HepG2 (cell line): Measurements from ENCODE around the gene MNAT1. TPM values are rescaled to one million over a fixed set of nuclear protein-coding genes. Genes with fewer than 3 reads are reported as not detected.

ENCODE experiments used
- ARID2 ChIP-seq: sonication (generic); formaldehyde crosslinking; IDR thresholded peaks from 2 replicates; pipeline ENCODE4 v1.8.1; 2022; ENCODE audit warnings: mild to moderate bottlenecking, missing genetic modification reagents, borderline replicate concordance
- ATRX ChIP-seq: sonication (generic); formaldehyde crosslinking; IDR thresholded peaks from 2 replicates; pipeline ENCODE4 v1.4.0; 2020; ENCODE audit warnings: missing genetic modification reagents, borderline replicate concordance
- CREM ChIP-seq, 2 experiments: sonication (generic) in 1 of 2; formaldehyde crosslinking in 1 of 2; IDR thresholded peaks; 2 replicates each; pipeline versions ENCODE4 v1.4.0 to v1.6.1; 2016 to 2020; ENCODE audit warnings: antibody characterized with exemption in 1 of 2, mild to moderate bottlenecking in 1 of 2, missing genetic modification reagents in 1 of 2
- DMAP1 ChIP-seq: IDR thresholded peaks from 2 replicates; pipeline ENCODE4 v1.6.1; 2016
- ELF1 ChIP-seq: sonication (generic); formaldehyde crosslinking; IDR thresholded peaks from 2 replicates; pipeline ENCODE4 v1.4.0; 2020; ENCODE audit warnings: missing genetic modification reagents
- KDM5B ChIP-seq: sonication (generic); formaldehyde crosslinking; IDR thresholded peaks from 2 replicates; pipeline ENCODE4 v1.4.0; 2020; ENCODE audit warnings: missing genetic modification reagents, mild to moderate bottlenecking, borderline replicate concordance
- KLF13 ChIP-seq: sonication (generic); formaldehyde crosslinking; IDR thresholded peaks from 2 replicates; pipeline ENCODE4 v1.4.0; 2020; ENCODE audit warnings: mild to moderate bottlenecking, missing genetic modification reagents
- NCOA2 ChIP-seq: sonication (generic); formaldehyde crosslinking; IDR thresholded peaks from 2 replicates; pipeline ENCODE4 v1.8.0; 2022; ENCODE audit warnings: inconsistent platforms
- POLR2A ChIP-seq, 2 experiments: IDR thresholded peaks; 2 replicates each; pipeline ENCODE4 v1.6.1; 2011; ENCODE audit warnings: low read depth in 2 of 2, low read length in 2 of 2, mild to moderate bottlenecking in 1 of 2, moderate library complexity in 1 of 2; ENCODE audit not compliant: insufficient read depth in 1 of 2
- RBFOX2 ChIP-seq: fragments of 200-400 bp; formaldehyde crosslinking; IDR thresholded peaks from 2 replicates; pipeline ENCODE4 v1.6.1; 2017; ENCODE audit warnings: low read depth, mild to moderate bottlenecking, low read length
- RORA ChIP-seq: sonication (generic); formaldehyde crosslinking; IDR thresholded peaks from 2 replicates; pipeline ENCODE4 v1.5.0; 2020; ENCODE audit warnings: mild to moderate bottlenecking, missing genetic modification reagents, moderate library complexity
- RXRA ChIP-seq: sonication (generic); formaldehyde crosslinking; IDR thresholded peaks from 2 replicates; pipeline ENCODE4 v1.5.1; 2020; ENCODE audit warnings: missing genetic modification reagents
- SIX4 ChIP-seq: sonication (generic); formaldehyde crosslinking; IDR thresholded peaks from 2 replicates; pipeline ENCODE4 v1.4.0; 2020; ENCODE audit warnings: missing genetic modification reagents
- SMAD3 ChIP-seq: sonication (generic); formaldehyde crosslinking; IDR thresholded peaks from 2 replicates; pipeline ENCODE4 v1.4.0; 2020; ENCODE audit warnings: missing genetic modification reagents
- SRSF9 ChIP-seq: fragments of 200-400 bp; formaldehyde crosslinking; IDR thresholded peaks from 2 replicates; pipeline ENCODE4 v1.6.1; 2018; ENCODE audit warnings: borderline replicate concordance, mild to moderate bottlenecking, low read depth, low read length; ENCODE audit not compliant: insufficient read depth, poor library complexity, severe bottlenecking
- STAG1 ChIP-seq: sonication (generic); formaldehyde crosslinking; IDR thresholded peaks from 2 replicates; pipeline ENCODE4 v1.4.0; 2020; ENCODE audit warnings: missing genetic modification reagents
- TCF7L2 ChIP-seq: IDR thresholded peaks from 2 replicates; pipeline ENCODE4 v1.6.1; 2011; ENCODE audit warnings: mild to moderate bottlenecking, low read depth, low read length, moderate library complexity
- TFDP1 ChIP-seq: IDR thresholded peaks from 2 replicates; pipeline ENCODE4 v1.6.1; 2016; ENCODE audit warnings: missing compliant biosample characterization, missing genetic modification reagents, borderline replicate concordance
- YY1 ChIP-seq: IDR thresholded peaks from 2 replicates; pipeline ENCODE4 v1.6.1; 2011; ENCODE audit warnings: low read length, low read depth, moderate library complexity, mild to moderate bottlenecking; ENCODE audit not compliant: insufficient read depth, insufficient replicate concordance
- ZBTB25 ChIP-seq: IDR thresholded peaks from 2 replicates; pipeline ENCODE4 v1.6.1; 2018; ENCODE audit warnings: missing genetic modification reagents
- ZBTB49 ChIP-seq: sonication (generic); formaldehyde crosslinking; IDR thresholded peaks from 2 replicates; pipeline ENCODE4 v1.4.0; 2020; ENCODE audit warnings: missing genetic modification reagents, borderline replicate concordance
- ZNF124 ChIP-seq: sonication (generic); formaldehyde crosslinking; IDR thresholded peaks from 2 replicates; pipeline ENCODE4 v1.4.0; 2020; ENCODE audit warnings: missing genetic modification reagents
- ZNF274 ChIP-seq: sonication (generic); formaldehyde crosslinking; IDR thresholded peaks from 2 replicates; pipeline ENCODE4 v1.5.1; 2020; ENCODE audit warnings: mild to moderate bottlenecking, missing genetic modification reagents
- ZNF615 ChIP-seq: sonication (generic); formaldehyde crosslinking; IDR thresholded peaks from 2 replicates; pipeline ENCODE4 v1.5.0; 2020; ENCODE audit warnings: mild to moderate bottlenecking, missing genetic modification reagents, borderline replicate concordance
- ZNF761 ChIP-seq: sonication (generic); formaldehyde crosslinking; conservative IDR thresholded peaks from 2 replicates; pipeline ENCODE4 v1.4.0; 2020; ENCODE audit warnings: mild to moderate bottlenecking, missing genetic modification reagents
- polyA plus RNA-seq, 8 experiments: library from polyadenylated mRNA; depleted of rRNA in 3 of 8; stranded (reverse) in 7 of 8; unstranded in 1 of 8; fragments of >200 nt; fragmentation: Illumina TruSeq in 4 of 8; extraction: Trizol in 4 of 8; gene quantifications; 2 replicates each; pipeline versions ENCODE4 v1.2.1 to v1.2.3, GENCODE V29; 2011 to 2016; ENCODE audit warnings: low read depth in 4 of 8, missing spikeins in 1 of 8, mixed read lengths in 1 of 8; ENCODE audit not compliant: insufficient read depth in 1 of 8
- total RNA-seq, 5 experiments: library from RNA; depleted of rRNA; stranded (reverse); fragments of >200 nt; fragmentation: Illumina TruSeq; extraction: Trizol; gene quantifications; 2 replicates each; pipeline ENCODE4 v1.2.3, GENCODE V29; 2016; ENCODE audit warnings: low read depth in 1 of 5
- TF ChIP-seq, protein P1 (sequence below): sonication (generic); formaldehyde crosslinking; IDR thresholded peaks from 2 replicates; pipeline ENCODE4 v1.4.0; 2020; ENCODE audit warnings: missing genetic modification reagents

MNAT1 gene
- total and polyA plus RNA-seq, 2 of the 13 experiments (the other 11 are each of a cell fraction or from before 2014, with no cell fraction given): 49.2 to 94.8 TPM

DNA sequence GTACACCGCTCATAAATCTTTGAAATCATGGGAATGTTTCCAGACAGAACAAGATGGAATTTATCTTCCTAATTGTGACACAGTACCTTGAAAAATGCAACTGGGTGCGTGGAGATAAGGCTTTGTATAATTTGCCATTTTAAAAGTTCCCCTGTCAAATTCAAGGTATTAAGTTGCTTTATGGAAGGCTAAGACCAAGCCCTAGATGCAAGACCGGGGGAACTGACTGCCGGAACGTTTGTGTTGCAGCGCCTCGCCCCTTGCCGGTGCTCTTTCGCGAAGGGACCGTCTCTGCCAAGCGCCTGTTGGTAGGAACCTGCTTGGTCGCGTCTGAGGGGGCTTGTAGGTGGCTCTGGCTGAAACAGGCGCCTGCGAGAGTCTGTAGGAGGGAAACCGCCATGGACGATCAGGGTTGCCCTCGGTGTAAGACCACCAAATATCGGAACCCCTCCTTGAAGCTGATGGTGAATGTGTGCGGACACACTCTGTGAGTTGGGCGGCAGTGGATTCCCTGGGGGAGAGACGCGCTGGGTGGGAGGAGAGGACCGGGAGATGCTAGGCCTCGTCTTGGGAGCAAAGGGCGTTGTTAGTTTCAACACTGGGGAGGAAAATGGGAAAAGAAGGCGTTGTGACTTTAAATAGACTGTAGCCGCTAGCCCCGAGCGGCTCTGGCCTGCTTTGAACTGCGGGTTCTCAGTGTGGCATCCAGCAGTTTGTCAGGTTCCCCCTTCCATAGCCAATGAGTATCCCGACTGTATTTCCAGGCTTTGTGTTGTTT lies at the start of gene MNAT1 (continued):
- TF ChIP-seq ZNF274: peak; percentile 82; the same call in 1 of the 2 replicates
- peak; percentile 70 for TF ChIP-seq NCOA2
- no peak for TF ChIP-seq ATRX
- peak; percentile 71 for TF ChIP-seq RXRA
- TF ChIP-seq ARID2 (CRISPR knock-in tag): peak; percentile 43; the same call in 1 of the 2 replicates
- 0 out of 2 replicates have a peak, but pooled peaks have one; percentile 70 for TF ChIP-seq KLF13 (CRISPR knock-in tag)
- peak; percentile 52; the same call in 1 of the 2 replicates for TF ChIP-seq RBFOX2
- TF ChIP-seq TFDP1 (CRISPR knock-in tag): peak; percentile 83
- TF ChIP-seq, protein P1, sequence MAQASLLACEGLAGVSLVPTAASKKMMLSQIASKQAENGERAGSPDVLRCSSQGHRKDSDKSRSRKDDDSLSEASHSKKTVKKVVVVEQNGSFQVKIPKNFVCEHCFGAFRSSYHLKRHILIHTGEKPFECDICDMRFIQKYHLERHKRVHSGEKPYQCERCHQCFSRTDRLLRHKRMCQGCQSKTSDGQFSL: peak; percentile 21; the same call in 1 of the 2 replicates
- 0 out of 2 replicates have a peak, but pooled peaks have one; percentile 56 for TF ChIP-seq ZNF761 (CRISPR knock-in tag)
- no peak for TF ChIP-seq RORA (CRISPR knock-in tag)
- TF ChIP-seq ZBTB49 (CRISPR knock-in tag): no peak
- TF ChIP-seq SIX4 (CRISPR knock-in tag): peak; percentile 69; the same call in 1 of the 2 replicates
- peak; percentile 84 to 87 for TF ChIP-seq POLR2A (IDR thresholded peaks at IDR 0.05; ENCODE audit: insufficient read depth in 1 of 2, low read depth in 2 of 2, low read length in 2 of 2)
- no peak for TF ChIP-seq TCF7L2
- TF ChIP-seq STAG1 (CRISPR knock-in tag): peak; percentile 43
- peak; percentile 54 for TF ChIP-seq CREM (IDR thresholded peaks at IDR 0.05)
- TF ChIP-seq CREM (CRISPR knock-in tag; IDR thresholded peaks at IDR 0.05): no peak
- peak; percentile 95 for TF ChIP-seq DMAP1 (CRISPR knock-in tag)
- TF ChIP-seq ZNF615 (CRISPR knock-in tag): 0 out of 2 replicates have a peak, but pooled peaks have one; percentile 62
- peak; percentile 88 for TF ChIP-seq SMAD3
- peak; percentile 86 for TF ChIP-seq YY1
- TF ChIP-seq ZNF124 (CRISPR knock-in tag): peak; percentile 94
- peak; percentile 92 for TF ChIP-seq KDM5B (CRISPR knock-in tag)
- TF ChIP-seq SRSF9: no peak
- TF ChIP-seq ZBTB25 (CRISPR knock-in tag): peak; percentile 89
- TF ChIP-seq ELF1 (CRISPR knock-in tag): peak; percentile 67
